Measurements from ENCODE around the gene OVCH2.
"Not testable (repeated sequence)": the region's sequence is repeated elsewhere in the genome, so short reads cannot be mapped to it uniquely, and the experiment has no call there.

The OVCH2 gene

DNA sequence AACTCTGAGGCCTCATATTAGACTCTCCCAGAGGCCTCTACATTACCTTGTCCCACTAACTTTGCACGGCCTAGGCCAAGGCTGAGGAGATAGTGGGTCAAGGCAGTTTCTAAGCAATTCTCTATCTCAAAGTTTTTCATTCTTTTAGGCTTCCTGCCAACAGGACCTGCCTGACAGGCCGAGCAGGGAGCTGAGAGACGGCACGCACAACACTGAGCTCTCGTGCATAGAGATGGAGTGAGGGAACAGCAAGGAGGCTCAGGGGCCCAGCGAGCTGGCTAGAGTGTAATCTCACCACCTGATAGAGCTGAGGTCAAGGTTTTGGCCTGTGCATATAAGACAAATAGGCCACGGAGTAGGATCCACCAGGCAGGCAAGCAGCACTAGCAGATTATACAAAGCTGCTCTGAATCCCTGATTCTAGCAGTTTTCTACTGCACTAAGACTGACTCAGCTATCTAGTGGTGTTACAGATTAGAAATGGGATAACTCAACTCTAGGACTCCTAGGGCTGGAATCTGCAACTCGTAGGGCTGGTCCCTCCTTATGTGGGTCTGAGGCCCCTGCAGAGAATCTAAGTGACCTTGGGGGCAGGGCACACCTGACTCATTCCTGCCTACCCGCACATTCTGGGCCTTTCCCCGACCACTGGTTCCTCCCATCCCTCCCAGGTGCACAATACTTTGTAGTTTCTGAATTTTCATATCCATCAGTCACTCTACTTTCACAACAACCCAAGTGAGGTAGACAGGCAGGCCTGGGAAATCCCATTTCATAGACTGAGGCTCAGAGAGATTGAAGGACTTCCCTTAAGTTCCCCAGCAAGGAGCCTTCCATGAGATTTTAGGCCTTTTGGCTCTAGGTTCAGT lies 34.7 kb downstream of the OVCH2 start:
- DNase-seq (ENCODE audit: low spot score), result no peak

DNA sequence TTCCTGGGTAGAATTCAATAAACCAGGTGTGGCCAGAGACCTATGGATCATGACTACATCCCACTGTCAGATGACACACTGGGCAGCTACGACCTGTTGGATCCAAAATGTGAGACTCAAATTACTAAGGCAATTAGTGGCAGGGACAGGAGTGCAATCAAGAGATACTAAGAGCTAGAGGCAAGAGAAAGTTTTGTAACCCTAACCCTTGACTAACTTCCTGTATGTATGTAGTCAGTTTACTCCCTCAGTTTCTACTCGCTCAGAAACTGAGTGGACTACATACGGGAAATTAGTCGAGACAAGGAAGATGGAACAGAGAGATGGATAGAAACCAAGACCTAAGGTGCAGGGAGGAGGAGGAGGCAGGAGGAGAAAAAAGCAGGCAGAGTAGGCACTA lies 35.6 kb downstream of the OVCH2 start:
- no peak for DNase-seq (ENCODE audit: low spot score)

DNA sequence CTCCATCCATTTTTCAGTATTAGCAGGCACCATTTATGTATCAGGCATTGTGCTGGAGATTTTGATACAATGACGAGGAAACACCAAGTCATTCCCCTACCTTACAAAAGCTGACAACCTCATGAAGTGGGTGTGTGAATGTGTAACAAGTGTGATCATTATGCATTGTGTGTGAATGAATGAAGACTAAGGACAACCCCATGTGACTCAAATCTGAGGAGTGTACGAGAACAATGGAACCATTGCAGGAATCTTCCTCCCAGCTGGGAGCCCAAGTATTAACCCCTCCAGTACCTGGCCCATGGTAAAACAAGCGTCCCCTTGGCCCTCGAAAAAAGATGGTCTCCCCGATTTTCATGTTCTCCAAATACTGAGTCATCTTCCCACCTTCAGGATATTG lies 37.4 kb downstream of the OVCH2 start:
- DNase-seq (ENCODE audit: low spot score), result peak; percentile 79

DNA sequence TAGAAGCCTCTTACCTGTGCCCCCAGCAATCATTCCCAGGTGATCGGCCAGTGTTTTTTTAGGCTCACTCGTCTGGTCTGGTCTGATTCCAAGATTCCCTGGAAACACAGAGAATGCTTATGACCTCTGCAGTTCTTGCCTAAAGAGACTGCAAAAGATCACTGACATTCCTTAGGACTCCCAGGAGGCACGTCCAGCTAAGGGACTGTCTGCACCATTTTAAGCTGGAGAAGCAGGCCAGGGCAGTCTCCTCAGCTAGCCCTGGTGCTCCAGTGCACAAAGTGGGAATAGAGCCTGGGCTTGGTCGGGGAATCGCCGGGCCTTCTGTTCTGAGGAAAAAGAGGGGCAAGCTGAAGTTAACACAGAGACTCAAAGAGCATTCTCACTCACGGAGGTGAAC lies 37.8 kb downstream of the OVCH2 start:
- no peak for DNase-seq (ENCODE audit: low spot score)

- DNase-seq (ENCODE audit: low spot score), result peak; percentile 68
Observed at GRCh38 chr11:7667460-7667859, 38.8 kb downstream of the OVCH2 start.

- DNase-seq (ENCODE audit: low spot score), result no peak
Observed at GRCh38 chr11:7666292-7666866, 39.9 kb downstream of the OVCH2 start.

- DNase-seq (ENCODE audit: low spot score), result peak; percentile 82
Observed at GRCh38 chr11:7665473-7666291, 40.6 kb downstream of the OVCH2 start.

DNA sequence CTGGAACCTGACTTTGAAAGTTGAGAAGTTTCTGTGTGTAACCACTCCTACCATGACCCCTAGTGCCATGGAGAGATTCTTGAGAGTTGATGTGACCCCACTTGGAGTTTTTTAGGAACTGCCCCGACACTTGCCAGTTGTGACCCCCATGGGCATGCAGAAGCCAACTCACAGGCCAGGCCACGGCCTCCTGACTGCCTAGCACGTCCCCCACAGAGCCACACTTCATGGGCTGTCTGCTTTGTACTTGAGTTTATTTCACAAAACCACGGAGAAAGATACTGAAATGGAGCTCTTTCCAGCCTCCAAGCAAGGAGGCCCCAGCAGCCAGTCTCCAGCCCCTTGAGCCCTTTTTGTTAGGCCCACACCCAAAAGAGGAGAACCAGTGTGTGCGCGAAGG lies 41.4 kb downstream of the OVCH2 start:
- no peak for DNase-seq (ENCODE audit: low spot score)

DNA sequence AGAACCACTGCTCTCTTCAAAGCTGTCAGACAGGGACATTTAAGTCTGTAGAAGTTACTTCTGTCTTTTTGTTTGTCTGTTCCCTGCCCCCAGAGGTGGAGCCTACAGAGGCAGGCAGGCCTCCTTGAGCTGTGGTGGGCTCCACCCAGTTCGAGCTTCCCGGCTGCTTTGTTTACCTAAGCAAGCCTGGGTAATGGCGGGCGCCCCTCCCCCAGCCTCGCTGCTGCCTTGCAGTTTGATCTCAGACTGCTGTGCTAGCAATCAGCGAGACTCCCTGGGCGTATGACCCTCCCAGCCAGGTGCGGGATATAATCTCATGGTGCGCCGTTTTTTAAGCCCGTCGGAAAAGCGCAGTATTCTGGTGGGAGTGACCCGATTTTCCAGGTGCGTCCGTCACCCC lies 42.7 kb downstream of the OVCH2 start:
- DNase-seq (ENCODE audit: low spot score), result not testable (repeated sequence)

DNA sequence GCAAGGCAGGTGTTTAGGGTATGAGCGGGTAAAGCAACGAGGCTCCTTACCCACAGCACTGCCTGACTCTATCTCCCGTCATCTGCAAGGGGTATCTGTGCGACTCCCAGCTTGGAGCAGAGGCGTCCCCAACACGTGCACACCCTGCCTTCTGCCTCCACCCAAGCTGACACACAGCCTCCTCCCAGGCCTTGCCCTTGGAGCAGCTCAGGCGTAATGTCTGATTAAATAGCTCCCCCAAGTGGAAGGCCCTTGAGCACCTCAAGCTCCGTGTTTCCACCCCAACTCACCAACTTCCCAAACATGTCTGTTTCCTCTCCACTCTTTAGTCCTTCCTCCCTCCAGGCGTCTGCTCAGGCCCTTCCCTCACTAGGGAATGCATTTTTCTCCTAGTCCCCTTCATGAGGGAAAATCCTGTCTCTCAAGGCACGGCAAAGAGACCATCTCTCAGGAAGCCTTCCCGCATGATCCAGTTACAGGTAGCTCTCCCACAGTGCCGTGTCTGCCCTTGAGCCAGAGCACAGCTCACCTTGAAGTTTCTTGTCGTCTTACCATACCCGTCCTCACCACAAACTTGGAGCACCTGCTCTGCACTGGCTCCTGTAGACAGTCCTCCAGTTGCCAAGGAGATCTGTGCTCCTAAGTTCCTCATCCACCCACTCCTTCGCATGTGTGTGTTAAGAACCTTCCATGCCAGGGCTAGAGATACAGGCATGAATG lies 48.8 kb downstream of the OVCH2 start:
- peak; percentile 90 for DNase-seq (ENCODE audit: low spot score)

- DNase-seq (ENCODE audit: low spot score), result no peak
Observed at GRCh38 chr11:7656704-7657103, 49.6 kb downstream of the OVCH2 start.

DNA sequence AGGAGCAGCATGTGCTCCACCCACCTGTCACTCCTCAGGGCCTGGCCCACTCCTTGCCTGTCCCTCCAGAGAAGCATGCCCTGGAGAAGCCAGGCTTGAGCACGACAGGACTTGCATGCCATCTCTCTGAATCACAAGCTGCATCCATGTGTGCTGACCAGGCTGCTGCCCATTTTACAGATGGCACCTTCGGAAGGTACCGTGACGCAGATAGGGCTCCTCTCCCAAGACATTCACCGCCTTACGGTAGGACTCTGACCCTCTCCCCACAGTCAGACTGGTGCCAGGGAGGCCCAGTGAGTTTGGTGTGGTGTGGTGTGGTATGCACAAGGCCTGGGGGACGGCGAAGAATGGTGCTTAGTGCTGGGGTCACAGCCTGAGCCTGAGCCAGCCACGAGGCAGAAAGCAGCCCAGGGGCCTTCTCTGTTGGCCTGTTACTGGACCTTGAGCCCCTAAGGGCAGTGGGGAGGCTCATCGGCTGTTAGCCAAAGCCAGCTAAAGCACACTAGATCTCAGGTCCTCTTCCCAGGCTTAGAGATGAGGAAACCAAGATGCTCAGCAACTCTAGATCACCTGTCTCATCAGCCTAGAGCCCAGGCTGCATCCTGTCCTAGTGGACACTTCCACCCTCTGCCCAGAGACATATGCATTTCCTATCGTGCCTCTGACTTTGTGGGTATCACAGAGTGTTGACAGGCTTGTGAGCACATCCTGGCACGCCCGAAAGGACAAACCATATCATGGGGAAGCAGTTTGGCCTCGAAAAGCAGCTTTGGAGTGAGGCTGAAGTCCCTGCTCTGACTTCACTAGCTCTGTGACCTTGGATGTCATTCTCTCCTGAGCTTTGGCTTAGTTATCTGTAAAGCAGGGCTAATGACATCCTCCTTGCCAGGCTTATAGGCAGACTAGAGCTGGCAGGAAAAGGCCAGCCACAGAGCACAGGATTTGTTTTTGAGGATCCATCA lies 50.7 kb downstream of the OVCH2 start:
- no peak for DNase-seq (ENCODE audit: low spot score)

DNA sequence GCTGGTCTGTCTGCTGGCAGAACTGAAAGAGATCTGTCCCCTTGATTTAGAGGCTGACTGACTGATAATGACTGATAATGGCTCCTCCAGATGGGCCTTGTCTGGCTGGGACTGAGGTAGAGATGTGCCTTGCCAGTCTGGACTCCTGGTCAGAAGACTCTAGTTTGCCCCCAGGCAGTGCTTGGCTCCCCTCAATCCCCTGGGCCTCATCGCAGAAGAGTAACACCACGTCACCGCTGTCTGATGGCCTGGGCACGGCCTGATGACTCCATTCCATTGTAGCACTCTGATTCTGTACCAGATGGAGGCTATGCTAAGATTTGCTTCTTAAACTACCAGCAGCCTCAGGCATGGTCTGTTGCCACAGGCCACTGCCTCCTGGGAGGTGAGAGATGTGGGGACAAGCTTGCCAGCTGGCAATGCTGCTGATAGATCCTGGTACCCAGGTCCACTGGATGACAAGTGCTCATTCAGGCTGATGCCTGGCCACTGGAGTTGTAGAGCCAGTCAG lies 52.0 kb downstream of the OVCH2 start:
- DNase-seq (ENCODE audit: low spot score), result no peak

DNA sequence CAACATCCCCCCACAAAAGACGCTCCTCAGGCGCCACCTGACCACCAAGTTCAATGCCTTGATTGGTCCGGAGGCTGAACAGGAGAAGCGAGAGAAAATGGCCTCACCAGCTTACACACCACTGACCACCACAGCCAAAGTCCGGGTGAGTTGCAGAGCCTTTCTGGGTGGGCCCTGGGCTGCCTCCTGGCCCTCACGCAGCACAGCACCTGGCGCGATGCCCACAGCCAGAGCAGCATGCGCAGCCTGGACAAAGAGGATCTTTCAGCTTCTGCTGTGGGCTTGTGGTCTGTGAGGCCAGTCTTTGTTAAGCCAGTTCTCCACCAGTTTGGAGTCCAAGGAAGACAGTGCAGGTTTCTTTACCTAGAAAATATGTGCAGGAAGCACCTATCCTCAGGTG lies 54.6 kb downstream of the OVCH2 start:
- peak; percentile 92 for DNase-seq (ENCODE audit: low spot score)

DNA sequence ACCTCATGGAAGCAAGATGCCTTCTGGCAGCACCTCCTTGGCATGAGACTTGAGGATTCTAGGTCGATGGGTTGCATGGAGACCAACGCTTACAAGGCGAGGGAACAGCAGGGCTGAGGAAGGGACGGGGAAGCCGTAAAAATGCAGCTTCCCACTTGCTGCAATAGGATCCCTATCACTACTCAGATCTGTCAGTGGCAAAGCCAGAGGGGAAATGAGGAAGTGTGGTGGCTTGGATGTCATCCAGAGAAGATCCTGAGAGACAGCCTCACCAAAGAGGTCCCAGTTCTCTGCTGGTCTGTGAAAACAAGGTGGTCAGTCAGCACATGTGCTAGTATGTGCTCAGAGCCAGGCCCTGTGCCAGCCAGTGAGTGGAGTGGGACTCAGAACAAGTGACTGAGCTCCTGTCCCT lies 55.1 kb downstream of the OVCH2 start:
- peak; percentile 73 for DNase-seq (ENCODE audit: low spot score)

GRCh38 chr11:7648264-7648663 lies 58.0 kb downstream of the OVCH2 start:
- no peak for DNase-seq (ENCODE audit: low spot score)

DNA sequence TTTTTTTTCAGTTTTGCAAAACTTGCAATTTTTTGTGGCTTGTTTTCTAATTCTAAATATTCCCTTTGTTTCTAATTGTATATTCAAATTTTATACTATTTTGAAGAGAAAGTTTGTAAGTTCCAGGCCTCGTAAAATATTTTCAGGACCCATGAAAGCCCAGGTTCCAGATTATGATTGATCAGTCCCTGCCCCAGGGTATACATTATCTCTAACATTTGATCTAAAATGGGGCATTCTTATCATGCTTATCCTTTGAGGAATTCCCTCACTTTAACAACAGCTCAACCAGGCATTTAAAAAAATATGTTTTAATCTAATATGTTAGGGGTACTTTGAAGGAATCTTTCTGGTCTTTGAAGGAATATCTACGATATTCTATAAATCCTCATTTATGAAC lies 59.4 kb downstream of the OVCH2 start:
- DNase-seq (ENCODE audit: low spot score), result no peak

DNA sequence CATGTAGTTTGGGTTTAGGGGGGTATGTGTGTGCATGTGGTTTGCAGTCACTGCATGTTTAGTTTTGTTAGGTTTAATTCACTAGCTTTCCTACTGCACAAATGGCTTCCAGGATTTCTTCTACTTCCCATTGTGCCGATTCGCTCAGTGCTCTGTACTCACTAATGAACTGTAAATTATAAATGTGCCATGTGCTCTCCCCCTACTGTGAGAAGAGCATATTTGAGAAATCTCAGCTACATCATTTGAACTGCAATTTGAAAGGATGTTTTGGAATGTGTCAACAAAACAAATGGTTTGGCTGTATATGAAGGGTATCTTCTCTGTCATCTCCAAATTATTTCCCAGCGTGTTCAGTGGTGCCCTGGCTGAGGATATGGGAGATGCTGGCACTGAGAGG lies 61.1 kb downstream of the OVCH2 start:
- DNase-seq (ENCODE audit: low spot score), result no peak

DNA sequence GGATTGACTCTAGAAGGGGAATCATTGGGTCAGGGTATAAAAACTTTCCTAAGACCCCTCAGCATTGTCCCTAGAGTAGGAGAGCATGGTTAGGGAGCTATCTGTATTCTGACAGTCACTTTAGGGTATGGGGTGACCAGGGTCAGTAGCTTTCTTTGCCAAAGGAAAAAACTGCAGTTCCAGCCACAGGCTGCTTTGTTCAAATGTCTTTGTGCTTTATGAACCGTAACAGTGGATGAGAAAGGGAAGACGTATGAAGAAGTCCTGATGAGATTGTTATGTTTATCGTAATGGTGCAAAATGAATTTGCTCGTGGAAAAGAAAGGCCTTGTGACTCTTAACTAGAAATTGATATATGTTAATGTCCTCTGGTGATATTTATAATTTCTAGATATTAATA lies 63.0 kb downstream of the OVCH2 start:
- DNase-seq (ENCODE audit: low spot score), result no peak

DNA sequence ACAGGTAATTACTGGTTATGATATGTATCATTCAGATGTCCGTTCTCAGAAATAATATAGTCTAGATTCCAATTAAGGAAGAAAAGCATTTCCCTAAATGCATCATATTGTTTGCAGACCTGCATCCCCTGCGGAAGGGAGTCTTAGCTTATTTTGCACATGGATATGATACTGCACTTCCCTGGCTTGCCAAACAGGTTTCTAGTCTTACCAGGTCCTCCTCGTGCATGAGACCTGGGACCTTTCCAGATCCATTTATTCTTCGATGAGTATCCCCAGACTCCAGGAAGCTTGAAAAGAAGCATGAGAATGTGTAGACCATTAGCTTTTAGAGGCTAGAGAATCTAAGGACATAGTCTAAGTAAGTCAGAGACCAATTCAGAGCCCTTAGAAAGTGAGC lies 63.5 kb downstream of the OVCH2 start:
- DNase-seq (ENCODE audit: low spot score), result no peak

DNA sequence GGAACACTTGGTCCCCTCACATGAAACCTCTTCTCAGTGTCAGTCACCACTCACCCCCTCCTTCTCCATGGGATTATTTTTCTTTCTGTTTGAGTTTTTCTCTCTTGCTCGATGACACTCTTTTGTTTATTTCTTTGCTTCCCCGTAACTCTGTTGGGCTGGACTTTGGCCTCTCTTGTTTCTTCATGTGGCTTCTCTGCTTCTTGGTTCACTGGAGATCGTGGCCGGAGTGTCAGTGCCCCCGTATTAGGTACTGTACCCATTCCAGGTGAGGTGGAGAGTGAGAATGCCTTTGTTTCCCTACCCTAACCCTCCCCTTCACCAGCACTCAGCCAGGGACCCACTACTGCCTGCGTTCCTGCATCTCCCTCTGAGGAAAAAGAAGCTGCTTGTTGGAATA lies 65.5 kb downstream of the OVCH2 start:
- no peak for DNase-seq (ENCODE audit: low spot score)
